Fibroblast of lung (primary cell): ENCODE data around the gene CYB561A3.

ENCODE experiments used
- EZH2 ChIP-seq: IDR thresholded peaks from 2 replicates; pipeline ENCODE4 v1.5.1; 2012; ENCODE audit warnings: low read length, control low read depth, mild to moderate bottlenecking; ENCODE audit errors: missing control alignments
- TF ChIP-seq, protein P1 (sequence below), 2 donors: IDR thresholded peaks in 1 of 2; conservative IDR thresholded peaks in 1 of 2; 1 replicate in 1 of 2; 2 replicates in 1 of 2; pipeline ENCODE4 v1.5.1; 2011 to 2012; ENCODE audit warnings: low read length in 2 of 2, control low read depth in 1 of 2, inconsistent platforms in 1 of 2, low read depth in 1 of 2, mild to moderate bottlenecking in 1 of 2

- TF ChIP-seq, protein P1, sequence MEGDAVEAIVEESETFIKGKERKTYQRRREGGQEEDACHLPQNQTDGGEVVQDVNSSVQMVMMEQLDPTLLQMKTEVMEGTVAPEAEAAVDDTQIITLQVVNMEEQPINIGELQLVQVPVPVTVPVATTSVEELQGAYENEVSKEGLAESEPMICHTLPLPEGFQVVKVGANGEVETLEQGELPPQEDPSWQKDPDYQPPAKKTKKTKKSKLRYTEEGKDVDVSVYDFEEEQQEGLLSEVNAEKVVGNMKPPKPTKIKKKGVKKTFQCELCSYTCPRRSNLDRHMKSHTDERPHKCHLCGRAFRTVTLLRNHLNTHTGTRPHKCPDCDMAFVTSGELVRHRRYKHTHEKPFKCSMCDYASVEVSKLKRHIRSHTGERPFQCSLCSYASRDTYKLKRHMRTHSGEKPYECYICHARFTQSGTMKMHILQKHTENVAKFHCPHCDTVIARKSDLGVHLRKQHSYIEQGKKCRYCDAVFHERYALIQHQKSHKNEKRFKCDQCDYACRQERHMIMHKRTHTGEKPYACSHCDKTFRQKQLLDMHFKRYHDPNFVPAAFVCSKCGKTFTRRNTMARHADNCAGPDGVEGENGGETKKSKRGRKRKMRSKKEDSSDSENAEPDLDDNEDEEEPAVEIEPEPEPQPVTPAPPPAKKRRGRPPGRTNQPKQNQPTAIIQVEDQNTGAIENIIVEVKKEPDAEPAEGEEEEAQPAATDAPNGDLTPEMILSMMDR (conservative IDR thresholded peaks at IDR 0.05 in 1 of 2, IDR thresholded peaks at IDR 0.05 in 1 of 2; ENCODE audit: low read depth in 1 of 2, low read length in 2 of 2) = no peak
- TF ChIP-seq EZH2 = no peak
Observed at GRCh38 chr11:61372659-61373420, 11.2 kb upstream of the CYB561A3 start.
